HCT116 (cell line): Measurements from ENCODE around the gene MCCD1. TPM values are rescaled to one million over a fixed set of nuclear protein-coding genes. Genes with fewer than 3 reads are reported as not detected.

Experiments used
- ATAC-seq: fragments of 200-7000 bp; cut with Tn5 transposase; 2 replicates; pipeline ENCODE4 v1.9.1; 2020; ENCODE audit warnings: mild to moderate bottlenecking, moderate library complexity
- BruUV-seq: library from RNA; stranded (reverse); fragments of 400-500 nt; replicated peaks from 2 replicates; lab custom pipeline; 2021; lab: Mats Ljungman, UMichigan
- CTCF ChIA-PET: fragments of 300-600 bp; sonication (Branson Sonifier 250); formaldehyde crosslinking; loops from one replicate; lab custom pipeline; 2021; ENCODE audit warnings: antibody characterized with exemption; lab: Charles Lee
- POLR2A ChIA-PET: fragments of 300-600, 350-600 bp; sonication (Branson Sonifier 250); formaldehyde crosslinking; loops from one replicate; lab custom pipeline; 2021; ENCODE audit warnings: antibody characterized with exemption; lab: Charles Lee
- RAD21 ChIA-PET, 2 experiments: fragments of 300-600 bp; sonication (Branson Sonifier 250); formaldehyde crosslinking; loops; one replicate each; lab custom pipeline; 2023; ENCODE audit warnings: low total read pairs in 2 of 2; ENCODE audit not compliant: uncharacterized antibody in 2 of 2, unreplicated experiment in 2 of 2, low non-redundant PET in 1 of 2; lab: Charles Lee
- DNase-seq: peaks from one replicate; pipeline ENCODE4 v3.0.0-alpha.2; 2010; ENCODE audit warnings: low read depth, low spot score
- H2AFZ ChIP-seq: fragments of 200-600 bp; shearing (Covaris generic), sonication (generic); 2 replicates; pipeline ENCODE4 v1.6.1; 2017; ENCODE audit warnings: low read depth, mixed run types, mixed read lengths, antibody characterized with exemption, low read length; ENCODE audit not compliant: poor library complexity, severe bottlenecking
- H3K27ac ChIP-seq: 2 replicates; pipeline ENCODE4 v1.5.1; 2012; ENCODE audit warnings: low read depth, low read length
- H3K27me3 ChIP-seq: fragments of 200-600 bp; sonication (generic); 2 replicates; pipeline ENCODE4 v1.6.1; 2016; ENCODE audit warnings: mixed run types, low read length, mixed read lengths; ENCODE audit not compliant: insufficient read depth
- H3K36me3 ChIP-seq, 2 experiments: fragments of 200-500 bp in 1 of 2; fragments of 200-600 bp in 1 of 2; sonication (Bioruptor generic) in 1 of 2; sonication (generic) in 1 of 2; 2 replicates each; pipeline versions ENCODE4 v1.5.1 to v1.6.1; 2014 to 2016; ENCODE audit warnings: low read length in 2 of 2, inconsistent platforms in 1 of 2, mixed read lengths in 1 of 2, mixed run types in 1 of 2; ENCODE audit not compliant: insufficient read depth in 2 of 2, control insufficient read depth in 1 of 2
- H3K4me1 ChIP-seq, 2 experiments: fragments of 200-600 bp in 1 of 2; sonication (generic) in 1 of 2; 2 replicates each; pipeline versions ENCODE4 v1.5.1 to v1.6.1; 2012 to 2017; ENCODE audit warnings: low read length in 2 of 2, inconsistent platforms in 1 of 2, mild to moderate bottlenecking in 1 of 2, mixed read lengths in 1 of 2, mixed run types in 1 of 2, moderate library complexity in 1 of 2; ENCODE audit not compliant: insufficient read depth in 2 of 2, control insufficient read depth in 1 of 2
- H3K4me2 ChIP-seq: fragments of 200-600 bp; sonication (generic); 2 replicates; pipeline ENCODE4 v1.6.1; 2017; ENCODE audit warnings: mixed run types, low read length, mixed read lengths
- H3K4me3 ChIP-seq, 2 experiments: fragments of 200-600 bp in 1 of 2; sonication (generic) in 1 of 2; replicated peaks in 1 of 2; 2 replicates each; pipeline ENCODE4 v1.5.1; 2011 to 2016; ENCODE audit warnings: low read length in 2 of 2, control low read depth in 1 of 2, low read depth in 1 of 2, mild to moderate bottlenecking in 1 of 2, mixed read lengths in 1 of 2, mixed run types in 1 of 2
- H3K79me2 ChIP-seq: fragments of 200-600 bp; sonication (generic); 2 replicates; pipeline ENCODE4 v1.6.1; 2017; ENCODE audit warnings: mild to moderate bottlenecking, mixed run types, low read length, moderate library complexity, mixed read lengths; ENCODE audit not compliant: insufficient read depth
- H3K9ac ChIP-seq: fragments of 200-600 bp; sonication (generic); 2 replicates; pipeline ENCODE4 v1.6.1; 2016; ENCODE audit warnings: low read length, mixed read lengths
- H3K9me2 ChIP-seq: fragments of 200-600 bp; sonication (generic), shearing (Covaris generic); 2 replicates; pipeline ENCODE4 v1.6.1; 2017; ENCODE audit warnings: mixed run types, mild to moderate bottlenecking, moderate library complexity; ENCODE audit not compliant: insufficient read depth
- H3K9me3 ChIP-seq, 2 experiments: fragments of 200-500 bp in 1 of 2; fragments of 200-600 bp in 1 of 2; sonication (Bioruptor generic) in 1 of 2; sonication (generic) in 1 of 2; 2 replicates each; pipeline ENCODE4 v1.6.1; 2014 to 2017; ENCODE audit warnings: low read length in 2 of 2, mixed read lengths in 2 of 2, inconsistent platforms in 1 of 2, low read depth in 1 of 2, mild to moderate bottlenecking in 1 of 2, mixed run types in 1 of 2, moderate library complexity in 1 of 2; ENCODE audit not compliant: control insufficient read depth in 1 of 2, insufficient read depth in 1 of 2
- H4K20me1 ChIP-seq: fragments of 200-600 bp; sonication (generic), shearing (Covaris generic); 2 replicates; pipeline ENCODE4 v1.6.1; 2017; ENCODE audit warnings: mixed run types, mild to moderate bottlenecking, moderate library complexity; ENCODE audit not compliant: insufficient read depth
- EZH2 ChIP-seq: fragments of 200-600 bp; sonication (generic); IDR thresholded peaks from 2 replicates; pipeline ENCODE4 v1.6.1; 2017; ENCODE audit warnings: antibody characterized with exemption, mixed run types
- FOSL1 ChIP-seq: IDR thresholded peaks from 2 replicates; pipeline ENCODE4 v1.6.1; 2012; ENCODE audit warnings: low read depth
- MAX ChIP-seq: IDR thresholded peaks from 2 replicates; pipeline ENCODE4 v1.6.1; 2012
- RAD21 ChIP-seq: IDR thresholded peaks from 2 replicates; pipeline ENCODE4 v1.6.1; 2012; ENCODE audit warnings: low read depth, mild to moderate bottlenecking
- REST ChIP-seq: IDR thresholded peaks from 2 replicates; pipeline ENCODE4 v1.6.1; 2012; ENCODE audit warnings: low read depth
- SP1 ChIP-seq: IDR thresholded peaks from 2 replicates; pipeline ENCODE4 v1.6.1; 2012; ENCODE audit warnings: low read depth
- TCF7L2 ChIP-seq: IDR thresholded peaks from 2 replicates; pipeline ENCODE4 v1.7.0; 2011; ENCODE audit warnings: borderline replicate concordance, inconsistent platforms; ENCODE audit not compliant: insufficient read depth, insufficient read length; ENCODE audit errors: extremely low read depth
- intact Hi-C: fragments of 100-400 bp; cut with micrococcal nuclease; formaldehyde crosslinking; loops from 2 replicates; pipeline ENCODE4 v1.10.0; 2022
- total RNA-seq: library from RNA; stranded (reverse); gene quantifications from one replicate; pipeline ENCODE4 v1.2.1, GENCODE V29; 2021; ENCODE audit not compliant: unreplicated experiment

Gene MCCD1
- total RNA-seq, 1 experiment from 2014 or later: not detected

- no peak for DNase-seq
- no peak overlapping the region for H2AFZ ChIP-seq
- peaks cover 7 to 9% of the 10 kb centered on the region in 2 experiments; a peak in 2 of 4 replicates for H3K36me3 ChIP-seq
- RAD21 ChIA-PET: no interaction called here
- no peak overlapping the region for H3K4me3 ChIP-seq
- H3K4me2 ChIP-seq: no peak overlapping the region
- CTCF ChIA-PET: no interaction called here
- TF ChIP-seq TCF7L2 (no peak), FOSL1 (no peak), SP1 (no peak), EZH2 (no peak), REST (no peak), MAX (no peak), RAD21 (no peak)
- H3K9me3 ChIP-seq: no peaks in the 10 kb centered on the region
- BruUV-seq: no TSS peak
- no peak overlapping the region for H3K27ac ChIP-seq
- H3K79me2 ChIP-seq: no peaks in the 10 kb centered on the region
- intact Hi-C loops: no loop called here
- H3K27me3 ChIP-seq: no peaks in the 10 kb centered on the region
- H4K20me1 ChIP-seq: 0 out of 2 replicates have a peak, but pooled peaks cover 9% of the 10 kb centered on the region
- POLR2A ChIA-PET: interaction anchor here (1.9 kb wide), 1 partner anchor 15 kb away, joined by 4 read pairs; the partner anchor contains the start of gene DDX39B
- H3K9ac ChIP-seq: no peak overlapping the region
- ATAC-seq: no peak
- H3K4me1 ChIP-seq: no peaks in the 10 kb centered on the region; a peak in 1 of 4 replicates
- no peaks in the 10 kb centered on the region for H3K9me2 ChIP-seq
Measured at GRCh38 chr6:31525932-31526591, 2.7 kb upstream of the MCCD1 start.
